Astrocyte (in vitro differentiated cells and primary cell): ENCODE results near the gene PIK3R3. TPM values are rescaled to one million over a fixed set of nuclear protein-coding genes. Genes with fewer than 3 reads are reported as not detected.

Experiments used
- DNase-seq: peaks from one replicate; pipeline ENCODE4 v3.0.0-alpha.2; 2010; ENCODE audit warnings: low read depth
- FAIRE-seq: peaks from 2 replicates; lab custom pipeline; 2011; peaks lifted over from hg19 to GRCh38; lab: Jason Lieb, UNC
- H2AFZ ChIP-seq: 2 replicates; pipeline ENCODE4 v1.6.0; 2012; ENCODE audit warnings: low read depth, low read length, inconsistent platforms
- H3K27ac ChIP-seq: 2 replicates; pipeline ENCODE4 v1.5.1; 2011; ENCODE audit warnings: low read depth, low read length, inconsistent platforms
- H3K27me3 ChIP-seq: 2 replicates; pipeline ENCODE4 v1.6.0; 2011; ENCODE audit warnings: low read length, inconsistent platforms; ENCODE audit not compliant: insufficient read depth
- H3K36me3 ChIP-seq: 2 replicates; pipeline ENCODE4 v1.5.1; 2011; ENCODE audit warnings: low read length, inconsistent platforms; ENCODE audit not compliant: insufficient read depth
- H3K4me1 ChIP-seq: 2 replicates; pipeline ENCODE4 v1.5.1; 2011; ENCODE audit warnings: low read length, inconsistent platforms; ENCODE audit not compliant: insufficient read depth
- H3K4me2 ChIP-seq: 2 replicates; pipeline ENCODE4 v1.6.0; 2012; ENCODE audit warnings: low read length, inconsistent platforms
- H3K4me3 ChIP-seq: 2 replicates; pipeline ENCODE4 v1.5.1; 2011; ENCODE audit warnings: low read depth, mild to moderate bottlenecking, low read length, inconsistent platforms; ENCODE audit not compliant: insufficient read depth
- H3K79me2 ChIP-seq: 2 replicates; pipeline ENCODE4 v1.6.0; 2012; ENCODE audit warnings: mild to moderate bottlenecking, low read length, inconsistent platforms; ENCODE audit not compliant: insufficient read depth
- H3K9ac ChIP-seq: 2 replicates; pipeline ENCODE4 v1.6.0; 2012; ENCODE audit warnings: mild to moderate bottlenecking, low read length, inconsistent platforms
- H3K9me3 ChIP-seq: 2 replicates; pipeline ENCODE4 v1.5.1; 2012; ENCODE audit warnings: low read depth, mild to moderate bottlenecking, low read length, inconsistent platforms; ENCODE audit not compliant: insufficient read depth
- H4K20me1 ChIP-seq: 2 replicates; pipeline ENCODE4 v1.6.0; 2012; ENCODE audit warnings: low read length, inconsistent platforms; ENCODE audit not compliant: insufficient read depth
- H3K27ac Mint-ChIP-seq: one replicate; pipeline ENCODE4 v1.8.0; 2021; ENCODE audit warnings: mild to moderate bottlenecking, mixed read lengths; ENCODE audit not compliant: unreplicated experiment
- H3K27me3 Mint-ChIP-seq: one replicate; pipeline ENCODE4 v1.8.0; 2021; ENCODE audit warnings: low read depth, mixed read lengths; ENCODE audit not compliant: unreplicated experiment
- H3K36me3 Mint-ChIP-seq: one replicate; pipeline ENCODE4 v1.8.0; 2021; ENCODE audit warnings: low read depth, mixed read lengths; ENCODE audit not compliant: unreplicated experiment
- H3K4me1 Mint-ChIP-seq: one replicate; pipeline ENCODE4 v1.8.0; 2021; ENCODE audit warnings: low read depth, mixed read lengths; ENCODE audit not compliant: unreplicated experiment
- H3K4me3 Mint-ChIP-seq: one replicate; pipeline ENCODE4 v1.8.0; 2021; ENCODE audit warnings: mild to moderate bottlenecking, moderate library complexity, mixed read lengths; ENCODE audit not compliant: unreplicated experiment
- H3K9me3 Mint-ChIP-seq: one replicate; pipeline ENCODE4 v1.8.0; 2021; ENCODE audit warnings: mild to moderate bottlenecking, mixed read lengths; ENCODE audit not compliant: unreplicated experiment
- CTCF ChIP-seq: IDR thresholded peaks from 2 replicates; pipeline ENCODE4 v1.5.1; 2011; ENCODE audit warnings: low read depth, mild to moderate bottlenecking, inconsistent platforms, low read length, moderate library complexity; ENCODE audit not compliant: insufficient read depth
- EZH2 ChIP-seq: IDR thresholded peaks from 2 replicates; pipeline ENCODE4 v1.6.1; 2012; ENCODE audit warnings: mild to moderate bottlenecking, low read length, inconsistent platforms; ENCODE audit not compliant: insufficient read depth
- total RNA-seq: library from RNA; stranded (reverse); gene quantifications from 2 replicates; pipeline ENCODE4 v1.2.1, GENCODE V29; 2021

The PIK3R3 gene
- total RNA-seq, 1 donor from 2014 or later: 68.4 TPM

- H3K27ac Mint-ChIP-seq: no peak overlapping the region
- H3K9ac ChIP-seq: no peak overlapping the region
- H3K27ac ChIP-seq: no peak overlapping the region
- no peaks in the 10 kb centered on the region for H4K20me1 ChIP-seq
- TF ChIP-seq CTCF: no peak
- no peak for TF ChIP-seq EZH2
- H3K4me3 Mint-ChIP-seq: no peak overlapping the region
- H2AFZ ChIP-seq: peak overlapping the region; percentile 5
- FAIRE-seq (no peak), DNase-seq (peak; percentile 22)
- H3K27me3 ChIP-seq: peaks cover 9% of the 10 kb centered on the region
- H3K4me3 ChIP-seq: no peak overlapping the region
- H3K79me2 ChIP-seq: no peaks in the 10 kb centered on the region
- peaks cover 25% of the 10 kb centered on the region for H3K27me3 Mint-ChIP-seq
- H3K4me2 ChIP-seq: peak overlapping the region; percentile 20
- H3K36me3 ChIP-seq: no peaks in the 10 kb centered on the region
- peaks cover 7% of the 10 kb centered on the region for H3K4me1 ChIP-seq
- H3K9me3 Mint-ChIP-seq: no peaks in the 10 kb centered on the region
- peaks cover 2% of the 10 kb centered on the region for H3K36me3 Mint-ChIP-seq
- no peaks in the 10 kb centered on the region for H3K9me3 ChIP-seq
- no peaks in the 10 kb centered on the region for H3K4me1 Mint-ChIP-seq
Observed at GRCh38 chr1:46173361-46173856, 41.0 kb upstream of the PIK3R3 start.

GRCh38 chr1:46172321-46172720, 39.9 kb upstream of the PIK3R3 start:
- no peaks in the 10 kb centered on the region for H3K4me1 Mint-ChIP-seq
- no peak overlapping the region for H3K27ac Mint-ChIP-seq
- DNase-seq: no peak
- H3K36me3 Mint-ChIP-seq: peaks cover 2% of the 10 kb centered on the region
- H3K4me3 Mint-ChIP-seq: no peak overlapping the region
- Histone ChIP-seq H3K9me3 (no peaks in the 10 kb centered on the region), H3K4me3 (no peak overlapping the region), H2AFZ (no peak overlapping the region), H3K27ac (no peak overlapping the region), H3K79me2 (no peaks in the 10 kb centered on the region), H3K36me3 (no peaks in the 10 kb centered on the region), H4K20me1 (no peaks in the 10 kb centered on the region), H3K9ac (no peak overlapping the region), H3K4me1 (peaks cover 7% of the 10 kb centered on the region), H3K27me3 (peaks cover 15% of the 10 kb centered on the region), H3K4me2 (no peak overlapping the region)
- H3K27me3 Mint-ChIP-seq: peaks cover 32% of the 10 kb centered on the region
- FAIRE-seq: no peak
- H3K9me3 Mint-ChIP-seq: no peaks in the 10 kb centered on the region
- TF ChIP-seq CTCF (no peak), EZH2 (no peak)

GRCh38 chr1:46171871-46172270, 39.4 kb upstream of the PIK3R3 start:
- Mint-ChIP-seq H3K27me3 (peaks cover 34% of the 10 kb centered on the region), H3K4me3 (no peak overlapping the region), H3K4me1 (no peaks in the 10 kb centered on the region), H3K9me3 (no peaks in the 10 kb centered on the region), H3K36me3 (peaks cover 2% of the 10 kb centered on the region), H3K27ac (no peak overlapping the region)
- DNase-seq (no peak), FAIRE-seq (no peak)
- Histone ChIP-seq H3K36me3 (no peaks in the 10 kb centered on the region), H3K9ac (no peak overlapping the region), H3K27me3 (peaks cover 19% of the 10 kb centered on the region), H3K27ac (no peak overlapping the region), H2AFZ (no peak overlapping the region), H3K4me1 (peaks cover 7% of the 10 kb centered on the region), H3K9me3 (no peaks in the 10 kb centered on the region), H3K79me2 (no peaks in the 10 kb centered on the region), H4K20me1 (no peaks in the 10 kb centered on the region), H3K4me3 (no peak overlapping the region), H3K4me2 (no peak overlapping the region)
- TF ChIP-seq EZH2: no peak
- TF ChIP-seq CTCF: no peak
